Measurements from ENCODE around the gene SLC41A3.

Gene SLC41A3

GRCh38 chr3:126061301-126062032, 22.5 kb downstream of the SLC41A3 start:
- TF ChIP-seq, protein P1, sequence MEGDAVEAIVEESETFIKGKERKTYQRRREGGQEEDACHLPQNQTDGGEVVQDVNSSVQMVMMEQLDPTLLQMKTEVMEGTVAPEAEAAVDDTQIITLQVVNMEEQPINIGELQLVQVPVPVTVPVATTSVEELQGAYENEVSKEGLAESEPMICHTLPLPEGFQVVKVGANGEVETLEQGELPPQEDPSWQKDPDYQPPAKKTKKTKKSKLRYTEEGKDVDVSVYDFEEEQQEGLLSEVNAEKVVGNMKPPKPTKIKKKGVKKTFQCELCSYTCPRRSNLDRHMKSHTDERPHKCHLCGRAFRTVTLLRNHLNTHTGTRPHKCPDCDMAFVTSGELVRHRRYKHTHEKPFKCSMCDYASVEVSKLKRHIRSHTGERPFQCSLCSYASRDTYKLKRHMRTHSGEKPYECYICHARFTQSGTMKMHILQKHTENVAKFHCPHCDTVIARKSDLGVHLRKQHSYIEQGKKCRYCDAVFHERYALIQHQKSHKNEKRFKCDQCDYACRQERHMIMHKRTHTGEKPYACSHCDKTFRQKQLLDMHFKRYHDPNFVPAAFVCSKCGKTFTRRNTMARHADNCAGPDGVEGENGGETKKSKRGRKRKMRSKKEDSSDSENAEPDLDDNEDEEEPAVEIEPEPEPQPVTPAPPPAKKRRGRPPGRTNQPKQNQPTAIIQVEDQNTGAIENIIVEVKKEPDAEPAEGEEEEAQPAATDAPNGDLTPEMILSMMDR (IDR thresholded peaks at IDR 0.05): no peak
- no peak for TF ChIP-seq ZFX (IDR thresholded peaks at IDR 0.05; ENCODE audit: borderline replicate concordance)
- no peak overlapping the region for H3K27ac ChIP-seq

- H3K27ac ChIP-seq: no peak overlapping the region
- TF ChIP-seq, protein P1 (IDR thresholded peaks at IDR 0.05): no peak
- TF ChIP-seq ZFX (IDR thresholded peaks at IDR 0.05; ENCODE audit: borderline replicate concordance): no peak
These were observed 23.2 kb downstream of the SLC41A3 start for GRCh38 chr3:126060613-126061145.

GRCh38 chr3:126058666-126059065, 25.3 kb downstream of the SLC41A3 start:
- no peak overlapping the region for H3K27ac ChIP-seq
- TF ChIP-seq, protein P1 (IDR thresholded peaks at IDR 0.05): no peak
- no peak for TF ChIP-seq ZFX (IDR thresholded peaks at IDR 0.05; ENCODE audit: borderline replicate concordance)

GRCh38 chr3:126057936-126058335, 26.0 kb downstream of the SLC41A3 start:
- TF ChIP-seq, protein P1 (IDR thresholded peaks at IDR 0.05): no peak
- TF ChIP-seq ZFX (IDR thresholded peaks at IDR 0.05; ENCODE audit: borderline replicate concordance): no peak
- no peak overlapping the region for H3K27ac ChIP-seq

DNA sequence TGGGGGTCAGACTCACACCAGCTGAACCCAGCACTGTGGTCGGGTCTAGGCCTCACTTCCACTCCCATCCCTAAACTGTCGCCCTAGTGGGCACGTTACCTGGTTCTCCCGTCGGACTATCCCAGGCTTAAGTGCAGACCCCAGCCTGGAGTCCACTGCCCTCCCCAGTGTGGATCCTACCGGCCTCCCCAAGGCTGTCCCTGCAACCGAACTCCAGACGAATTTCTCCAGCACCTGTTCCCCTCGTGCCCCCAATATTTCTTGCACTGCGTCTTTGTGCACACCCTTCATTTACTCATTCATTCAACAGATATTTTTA, 26.5 kb downstream of the SLC41A3 start:
- TF ChIP-seq, protein P1 (IDR thresholded peaks at IDR 0.05): no peak
- no peak for TF ChIP-seq ZFX (IDR thresholded peaks at IDR 0.05; ENCODE audit: borderline replicate concordance)
- H3K27ac ChIP-seq: no peak overlapping the region

DNA sequence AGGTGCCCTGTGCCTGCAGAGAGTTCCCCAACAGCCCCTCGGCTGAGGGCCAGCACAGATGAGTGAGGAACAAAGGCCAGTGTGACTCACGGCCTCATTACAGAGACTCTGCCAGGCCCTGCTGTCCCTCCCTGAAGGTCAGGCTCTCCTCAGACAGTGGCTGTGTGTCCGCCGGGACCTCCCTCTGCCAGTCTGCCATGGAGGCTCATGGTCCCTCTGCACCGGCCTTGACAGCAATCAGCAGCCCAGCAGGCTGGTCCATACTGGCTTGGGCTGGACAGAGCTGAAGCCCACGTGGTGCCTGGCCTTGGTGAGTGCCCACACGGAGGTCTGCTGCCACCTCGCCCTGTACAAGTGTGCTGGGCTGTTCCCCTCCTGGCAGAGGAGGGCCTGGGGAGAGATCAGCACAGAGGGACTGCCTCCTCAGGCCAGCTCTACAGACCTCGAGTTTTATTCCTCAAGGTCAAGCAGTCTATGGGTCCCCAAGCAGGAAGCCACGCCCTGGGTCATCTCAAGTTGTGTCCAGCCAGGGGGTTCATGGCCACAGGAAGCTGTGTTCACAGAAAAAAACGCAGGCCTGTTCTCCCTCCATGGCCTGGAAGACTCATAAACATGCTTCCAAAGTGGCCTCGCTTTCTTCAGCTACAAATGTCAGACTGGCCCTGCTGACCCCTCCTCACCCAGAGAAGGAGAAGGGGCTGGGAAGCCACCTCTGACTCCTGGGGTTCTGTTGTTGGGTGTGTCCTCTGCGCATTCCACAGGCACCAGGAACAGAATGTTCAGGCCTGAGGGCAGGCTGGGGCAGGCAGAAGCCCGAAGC, 27.0 kb downstream of the SLC41A3 start:
- TF ChIP-seq, protein P1 (IDR thresholded peaks at IDR 0.05): no peak
- TF ChIP-seq ZFX (IDR thresholded peaks at IDR 0.05; ENCODE audit: borderline replicate concordance): no peak
- H3K27ac ChIP-seq: no peak overlapping the region

- no peak for TF ChIP-seq ZFX (IDR thresholded peaks at IDR 0.05; ENCODE audit: borderline replicate concordance)
- TF ChIP-seq, protein P1 (IDR thresholded peaks at IDR 0.05): no peak
- H3K27ac ChIP-seq: no peak overlapping the region
These were observed 27.8 kb downstream of the SLC41A3 start for GRCh38 chr3:126056088-126056487.

Data from 22Rv1 (cell line).